ENCODE results near the gene DERL3. TPM values are rescaled to one million over a fixed set of nuclear protein-coding genes. Genes with fewer than 3 reads are reported as not detected.
A peak's percentile ranks its signal among the peaks of the same experiment; 100 is the strongest.

The DERL3 gene
- total RNA-seq, 1 donor from 2014 or later, result 3.1 TPM

- intact Hi-C loops (cut with DNase I), result no loop called here
- ATAC-seq, result peak; percentile 48
These were observed 16.6 kb downstream of the DERL3 start for GRCh38 chr22:23822101-23822671.

GRCh38 chr22:23820748-23821211 lies 18.0 kb downstream of the DERL3 start:
- DNase-seq (ENCODE audit: missing footprints) (no peak), ATAC-seq (no peak)
- intact Hi-C loops (cut with DNase I), result no loop called here

More at GRCh38 chr22:23822101-23822671, 16.6 kb downstream of the DERL3 start:
- peak; percentile 55 for DNase-seq (ENCODE audit: missing footprints)

- no peak for DNase-seq (ENCODE audit: missing footprints)
These were observed 20.3 kb downstream of the DERL3 start for GRCh38 chr22:23818541-23818940.

GRCh38 chr22:23817146-23817545 lies 21.7 kb downstream of the DERL3 start:
- intact Hi-C loops (cut with DNase I), result no loop called here
- DNase-seq (ENCODE audit: missing footprints) (peak; percentile 25), ATAC-seq (no peak)

More at GRCh38 chr22:23818541-23818940, 20.3 kb downstream of the DERL3 start:
- intact Hi-C loops (cut with DNase I), result no loop called here
- ATAC-seq, result no peak

- DNase-seq (ENCODE audit: missing footprints) (peak; percentile 78), ATAC-seq (peak; percentile 87)
- intact Hi-C loops (cut with DNase I), result no loop called here
These were observed 22.4 kb downstream of the DERL3 start for GRCh38 chr22:23816156-23816976.

GRCh38 chr22:23815541-23816155 lies 23.2 kb downstream of the DERL3 start:
- ATAC-seq (peak; percentile 14), DNase-seq (ENCODE audit: missing footprints) (peak; percentile 56)
- intact Hi-C loops (cut with DNase I), result no loop called here

GRCh38 chr22:23812378-23812777 lies 26.4 kb downstream of the DERL3 start:
- ATAC-seq, result no peak
- intact Hi-C loops (cut with DNase I), result no loop called here

GRCh38 chr22:23806837-23807236 lies 32.0 kb downstream of the DERL3 start:
- intact Hi-C loops (cut with DNase I), result no loop called here
- no peak for ATAC-seq

More at GRCh38 chr22:23812378-23812777, 26.4 kb downstream of the DERL3 start:
- DNase-seq (ENCODE audit: missing footprints), result no peak

GRCh38 chr22:23804781-23805291 lies 34.0 kb downstream of the DERL3 start:
- intact Hi-C loops (cut with DNase I), result no loop called here
- peak; percentile 51 for ATAC-seq
- DNase-seq (ENCODE audit: missing footprints), result no peak

More at GRCh38 chr22:23806837-23807236, 32.0 kb downstream of the DERL3 start:
- DNase-seq (ENCODE audit: missing footprints), result no peak

- no peak for ATAC-seq
- DNase-seq (ENCODE audit: missing footprints), result no peak
- intact Hi-C loops (cut with DNase I), result no loop called here
These were observed 35.6 kb downstream of the DERL3 start for GRCh38 chr22:23803001-23803819.

GRCh38 chr22:23801886-23802377 lies 36.9 kb downstream of the DERL3 start:
- ATAC-seq (no peak), DNase-seq (ENCODE audit: missing footprints) (no peak)
- intact Hi-C loops (cut with DNase I), result no loop called here

GRCh38 chr22:23801238-23801821 lies 37.5 kb downstream of the DERL3 start:
- intact Hi-C loops (cut with DNase I), result no loop called here
- DNase-seq (ENCODE audit: missing footprints) (no peak), ATAC-seq (no peak)

- intact Hi-C loops (cut with DNase I), result no loop called here
- DNase-seq (ENCODE audit: missing footprints) (no peak), ATAC-seq (no peak)
These were observed 38.2 kb downstream of the DERL3 start for GRCh38 chr22:23800297-23801237.

- no peak for DNase-seq (ENCODE audit: missing footprints)
- intact Hi-C loops (cut with DNase I), result no loop called here
- ATAC-seq, result no peak
These were observed 42.3 kb downstream of the DERL3 start for GRCh38 chr22:23796461-23796860.

- ATAC-seq (no peak), DNase-seq (ENCODE audit: missing footprints) (no peak)
- intact Hi-C loops (cut with DNase I), result no loop called here
These were observed 45.5 kb downstream of the DERL3 start for GRCh38 chr22:23793326-23793725.

- DNase-seq (ENCODE audit: missing footprints), result no peak
- intact Hi-C loops (cut with DNase I), result no loop called here
- no peak for ATAC-seq
These were observed 46.8 kb downstream of the DERL3 start for GRCh38 chr22:23791738-23792645.
